T1000 (cell line): ENCODE measurements around the gene KIF1A.

Experiments
- DNase-seq: peaks from one replicate; lab custom pipeline; 2025; ENCODE audit warnings: mixed read lengths; lab: John Stamatoyannopoulos, UW

KIF1A gene

GRCh38 chr2:240819126-240819857 lies 727 bp downstream of the KIF1A start:
- DNase-seq, result no peak

- DNase-seq, result no peak
These were observed 1.5 kb downstream of the KIF1A start for GRCh38 chr2:240818293-240819125.

- no peak for DNase-seq
These were observed 2.3 kb downstream of the KIF1A start for GRCh38 chr2:240817496-240818292.

GRCh38 chr2:240816584-240817495 lies 3.2 kb downstream of the KIF1A start:
- no peak for DNase-seq

GRCh38 chr2:240815761-240816583 lies 4.0 kb downstream of the KIF1A start:
- DNase-seq, result no peak

- DNase-seq, result no peak
These were observed 4.9 kb downstream of the KIF1A start for GRCh38 chr2:240814946-240815760.

GRCh38 chr2:240814280-240814679 lies 5.7 kb downstream of the KIF1A start:
- no peak for DNase-seq

- no peak for DNase-seq
These were observed 6.6 kb downstream of the KIF1A start for GRCh38 chr2:240813231-240813921.

GRCh38 chr2:240812721-240813120 lies 7.3 kb downstream of the KIF1A start:
- no peak for DNase-seq

GRCh38 chr2:240812301-240812680 lies 7.7 kb downstream of the KIF1A start:
- no peak for DNase-seq

GRCh38 chr2:240811346-240812300 lies 8.4 kb downstream of the KIF1A start:
- no peak for DNase-seq

GRCh38 chr2:240810621-240811020 lies 9.4 kb downstream of the KIF1A start:
- DNase-seq, result no peak

- no peak for DNase-seq
These were observed 9.8 kb downstream of the KIF1A start for GRCh38 chr2:240810199-240810598.

GRCh38 chr2:240809276-240809675 lies 10.7 kb downstream of the KIF1A start:
- no peak for DNase-seq

GRCh38 chr2:240806459-240806858 lies 13.6 kb downstream of the KIF1A start:
- DNase-seq, result no peak

- no peak for DNase-seq
These were observed 14.0 kb downstream of the KIF1A start for GRCh38 chr2:240806006-240806405.

- no peak for DNase-seq
These were observed 16.8 kb downstream of the KIF1A start for GRCh38 chr2:240803191-240803590.
